Measurements from ENCODE around the gene S100Z. TPM values are rescaled to one million over a fixed set of nuclear protein-coding genes. Genes with fewer than 3 reads are reported as not detected.

S100Z gene
- total and polyA plus RNA-seq, 2 of the 8 experiments (the other 6 are each of a cell fraction or from before 2014, with no cell fraction given), result 0.30 TPM; not detected in 1

DNA sequence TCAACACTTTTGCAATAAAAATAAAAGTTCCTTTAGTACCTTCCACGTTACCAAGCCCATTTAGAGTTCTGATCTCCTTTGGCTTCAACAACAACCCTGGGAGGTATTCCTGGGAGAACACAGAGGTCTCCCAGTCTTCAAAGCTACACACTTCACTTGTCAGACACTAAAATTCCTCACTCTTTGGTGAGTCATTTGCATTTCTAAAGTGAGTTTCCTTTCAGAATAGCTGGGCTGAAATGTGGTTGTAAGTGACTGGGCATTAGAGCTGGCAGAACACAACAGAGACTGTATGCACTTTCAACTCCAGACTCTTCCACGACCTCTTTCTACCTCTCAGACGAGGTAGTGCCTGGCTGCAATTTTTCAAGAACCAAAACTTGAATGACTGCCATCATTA, 42.5 kb upstream of the S100Z start (continued):
- TF ChIP-seq, protein P1, sequence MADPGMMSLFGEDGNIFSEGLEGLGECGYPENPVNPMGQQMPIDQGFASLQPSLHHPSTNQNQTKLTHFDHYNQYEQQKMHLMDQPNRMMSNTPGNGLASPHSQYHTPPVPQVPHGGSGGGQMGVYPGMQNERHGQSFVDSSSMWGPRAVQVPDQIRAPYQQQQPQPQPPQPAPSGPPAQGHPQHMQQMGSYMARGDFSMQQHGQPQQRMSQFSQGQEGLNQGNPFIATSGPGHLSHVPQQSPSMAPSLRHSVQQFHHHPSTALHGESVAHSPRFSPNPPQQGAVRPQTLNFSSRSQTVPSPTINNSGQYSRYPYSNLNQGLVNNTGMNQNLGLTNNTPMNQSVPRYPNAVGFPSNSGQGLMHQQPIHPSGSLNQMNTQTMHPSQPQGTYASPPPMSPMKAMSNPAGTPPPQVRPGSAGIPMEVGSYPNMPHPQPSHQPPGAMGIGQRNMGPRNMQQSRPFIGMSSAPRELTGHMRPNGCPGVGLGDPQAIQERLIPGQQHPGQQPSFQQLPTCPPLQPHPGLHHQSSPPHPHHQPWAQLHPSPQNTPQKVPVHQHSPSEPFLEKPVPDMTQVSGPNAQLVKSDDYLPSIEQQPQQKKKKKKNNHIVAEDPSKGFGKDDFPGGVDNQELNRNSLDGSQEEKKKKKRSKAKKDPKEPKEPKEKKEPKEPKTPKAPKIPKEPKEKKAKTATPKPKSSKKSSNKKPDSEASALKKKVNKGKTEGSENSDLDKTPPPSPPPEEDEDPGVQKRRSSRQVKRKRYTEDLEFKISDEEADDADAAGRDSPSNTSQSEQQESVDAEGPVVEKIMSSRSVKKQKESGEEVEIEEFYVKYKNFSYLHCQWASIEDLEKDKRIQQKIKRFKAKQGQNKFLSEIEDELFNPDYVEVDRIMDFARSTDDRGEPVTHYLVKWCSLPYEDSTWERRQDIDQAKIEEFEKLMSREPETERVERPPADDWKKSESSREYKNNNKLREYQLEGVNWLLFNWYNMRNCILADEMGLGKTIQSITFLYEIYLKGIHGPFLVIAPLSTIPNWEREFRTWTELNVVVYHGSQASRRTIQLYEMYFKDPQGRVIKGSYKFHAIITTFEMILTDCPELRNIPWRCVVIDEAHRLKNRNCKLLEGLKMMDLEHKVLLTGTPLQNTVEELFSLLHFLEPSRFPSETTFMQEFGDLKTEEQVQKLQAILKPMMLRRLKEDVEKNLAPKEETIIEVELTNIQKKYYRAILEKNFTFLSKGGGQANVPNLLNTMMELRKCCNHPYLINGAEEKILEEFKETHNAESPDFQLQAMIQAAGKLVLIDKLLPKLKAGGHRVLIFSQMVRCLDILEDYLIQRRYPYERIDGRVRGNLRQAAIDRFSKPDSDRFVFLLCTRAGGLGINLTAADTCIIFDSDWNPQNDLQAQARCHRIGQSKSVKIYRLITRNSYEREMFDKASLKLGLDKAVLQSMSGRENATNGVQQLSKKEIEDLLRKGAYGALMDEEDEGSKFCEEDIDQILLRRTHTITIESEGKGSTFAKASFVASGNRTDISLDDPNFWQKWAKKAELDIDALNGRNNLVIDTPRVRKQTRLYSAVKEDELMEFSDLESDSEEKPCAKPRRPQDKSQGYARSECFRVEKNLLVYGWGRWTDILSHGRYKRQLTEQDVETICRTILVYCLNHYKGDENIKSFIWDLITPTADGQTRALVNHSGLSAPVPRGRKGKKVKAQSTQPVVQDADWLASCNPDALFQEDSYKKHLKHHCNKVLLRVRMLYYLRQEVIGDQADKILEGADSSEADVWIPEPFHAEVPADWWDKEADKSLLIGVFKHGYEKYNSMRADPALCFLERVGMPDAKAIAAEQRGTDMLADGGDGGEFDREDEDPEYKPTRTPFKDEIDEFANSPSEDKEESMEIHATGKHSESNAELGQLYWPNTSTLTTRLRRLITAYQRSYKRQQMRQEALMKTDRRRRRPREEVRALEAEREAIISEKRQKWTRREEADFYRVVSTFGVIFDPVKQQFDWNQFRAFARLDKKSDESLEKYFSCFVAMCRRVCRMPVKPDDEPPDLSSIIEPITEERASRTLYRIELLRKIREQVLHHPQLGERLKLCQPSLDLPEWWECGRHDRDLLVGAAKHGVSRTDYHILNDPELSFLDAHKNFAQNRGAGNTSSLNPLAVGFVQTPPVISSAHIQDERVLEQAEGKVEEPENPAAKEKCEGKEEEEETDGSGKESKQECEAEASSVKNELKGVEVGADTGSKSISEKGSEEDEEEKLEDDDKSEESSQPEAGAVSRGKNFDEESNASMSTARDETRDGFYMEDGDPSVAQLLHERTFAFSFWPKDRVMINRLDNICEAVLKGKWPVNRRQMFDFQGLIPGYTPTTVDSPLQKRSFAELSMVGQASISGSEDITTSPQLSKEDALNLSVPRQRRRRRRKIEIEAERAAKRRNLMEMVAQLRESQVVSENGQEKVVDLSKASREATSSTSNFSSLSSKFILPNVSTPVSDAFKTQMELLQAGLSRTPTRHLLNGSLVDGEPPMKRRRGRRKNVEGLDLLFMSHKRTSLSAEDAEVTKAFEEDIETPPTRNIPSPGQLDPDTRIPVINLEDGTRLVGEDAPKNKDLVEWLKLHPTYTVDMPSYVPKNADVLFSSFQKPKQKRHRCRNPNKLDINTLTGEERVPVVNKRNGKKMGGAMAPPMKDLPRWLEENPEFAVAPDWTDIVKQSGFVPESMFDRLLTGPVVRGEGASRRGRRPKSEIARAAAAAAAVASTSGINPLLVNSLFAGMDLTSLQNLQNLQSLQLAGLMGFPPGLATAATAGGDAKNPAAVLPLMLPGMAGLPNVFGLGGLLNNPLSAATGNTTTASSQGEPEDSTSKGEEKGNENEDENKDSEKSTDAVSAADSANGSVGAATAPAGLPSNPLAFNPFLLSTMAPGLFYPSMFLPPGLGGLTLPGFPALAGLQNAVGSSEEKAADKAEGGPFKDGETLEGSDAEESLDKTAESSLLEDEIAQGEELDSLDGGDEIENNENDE (IDR thresholded peaks at IDR 0.05; ENCODE audit: insufficient replicate concordance, low read length), result no peak
- TF ChIP-seq TCF12 (IDR thresholded peaks at IDR 0.05; ENCODE audit: low read depth, low read length) (no peak), TEAD4 (IDR thresholded peaks at IDR 0.05; ENCODE audit: low read depth, low read length) (peak; percentile 67; the same call in 1 of the 2 replicates), PHF8 (conservative IDR thresholded peaks at IDR 0.05; ENCODE audit: low read depth, low read length) (no peak), CREB1 (IDR thresholded peaks at IDR 0.05) (no peak), BRCA1 (IDR thresholded peaks at IDR 0.05; ENCODE audit: low read depth, low read length) (no peak), RNF2 (IDR thresholded peaks at IDR 0.05; ENCODE audit: borderline replicate concordance, low read depth, low read length, missing control alignments, poor library complexity, severe bottlenecking) (no peak), NANOG (IDR thresholded peaks at IDR 0.05; ENCODE audit: insufficient read depth, low read depth, low read length, poor library complexity, severe bottlenecking) (no peak), POU5F1 (IDR thresholded peaks at IDR 0.05; ENCODE audit: low read depth, low read length) (no peak), KDM1A (IDR thresholded peaks at IDR 0.05; ENCODE audit: borderline replicate concordance, low read length) (no peak), ZNF274 (IDR thresholded peaks at IDR 0.05; ENCODE audit: borderline replicate concordance, extremely low read depth, low read length) (no peak), SP2 (IDR thresholded peaks at IDR 0.05; ENCODE audit: low read length) (no peak)
